AG10803 (cell line): Measurements from ENCODE around the gene ZBTB46.

Experiments
- DNase-seq: peaks from one replicate; pipeline ENCODE4 v3.0.0; 2010; ENCODE audit warnings: low read depth
- H3K4me3 ChIP-seq: 2 replicates; pipeline ENCODE4 v1.5.1; 2011; ENCODE audit warnings: mild to moderate bottlenecking, low read length, control low read depth
- CTCF ChIP-seq: conservative IDR thresholded peaks from 2 replicates; pipeline ENCODE4 v1.5.1; 2011; ENCODE audit warnings: mild to moderate bottlenecking, low read length, control low read depth, inconsistent platforms

Gene ZBTB46

GRCh38 chr20:63755933-63756647 lies 75.0 kb downstream of the ZBTB46 start:
- no peak for DNase-seq
- TF ChIP-seq CTCF: no peak
- no peak overlapping the region for H3K4me3 ChIP-seq

- H3K4me3 ChIP-seq: no peak overlapping the region
- TF ChIP-seq CTCF: no peak
- DNase-seq: no peak
Measured at GRCh38 chr20:63754008-63754407, 77.1 kb downstream of the ZBTB46 start.

- no peak for DNase-seq
- no peak overlapping the region for H3K4me3 ChIP-seq
- no peak for TF ChIP-seq CTCF
Measured at GRCh38 chr20:63753381-63753780, 77.7 kb downstream of the ZBTB46 start.

- H3K4me3 ChIP-seq: no peak overlapping the region
- TF ChIP-seq CTCF: no peak
- DNase-seq: no peak
Measured at GRCh38 chr20:63752411-63753101, 78.5 kb downstream of the ZBTB46 start.

GRCh38 chr20:63751471-63752271 lies 79.4 kb downstream of the ZBTB46 start:
- no peak for DNase-seq
- TF ChIP-seq CTCF: no peak
- H3K4me3 ChIP-seq: no peak overlapping the region

GRCh38 chr20:63750807-63751470 lies 80.1 kb downstream of the ZBTB46 start:
- no peak for DNase-seq
- TF ChIP-seq CTCF: no peak
- H3K4me3 ChIP-seq: no peak overlapping the region
